ENCODE results near the gene MACROH2A1. TPM values are rescaled to one million over a fixed set of nuclear protein-coding genes. Genes with fewer than 3 reads are reported as not detected.

Gene MACROH2A1
- total and polyA plus RNA-seq, 2 of the 4 experiments (the other 2 are of a cell fraction) = 122 to 126 TPM

- TF ChIP-seq CHD1 (IDR thresholded peaks at IDR 0.05; ENCODE audit: low read depth, low read length) (no peak), USF2 (IDR thresholded peaks at IDR 0.05; ENCODE audit: low read depth, low read length) (no peak), ELK1 (IDR thresholded peaks at IDR 0.05; ENCODE audit: borderline replicate concordance, low read depth, low read length) (no peak), SMC3 (IDR thresholded peaks at IDR 0.05; ENCODE audit: low read depth, low read length) (no peak), MAZ (IDR thresholded peaks at IDR 0.05; ENCODE audit: borderline replicate concordance, low read depth, low read length) (no peak)
- Histone ChIP-seq H4K91ac (ENCODE audit: insufficient read depth, low read depth, low read length) (no peak overlapping the region), H2AFZ (replicated peaks; ENCODE audit: low read length, poor library complexity) (no peak overlapping the region), H3K18ac (ENCODE audit: low read depth, low read length) (no peak overlapping the region), H2AK5ac (ENCODE audit: low read depth, low read length) (peak overlapping the region; percentile 69; the same call in 1 of the 2 replicates), H3K4me2 (ENCODE audit: low read depth, low read length) (no peak overlapping the region), H3K4me1 (ENCODE audit: control insufficient read depth, insufficient read depth, low read length) (no peaks in the 10 kb centered on the region; the same call in 1 of the 2 replicates), H4K5ac (ENCODE audit: low read depth, low read length) (no peak overlapping the region), H3K4me3 (ENCODE audit: insufficient read depth, low read depth, low read length) (no peak overlapping the region), H3K14ac (replicated peaks; ENCODE audit: low read depth, low read length) (no peak overlapping the region), H3K9ac (ENCODE audit: low read depth, low read length) (no peak overlapping the region), H3K56ac (ENCODE audit: extremely low read depth, insufficient read depth, low read length) (no peak overlapping the region), H4K8ac (ENCODE audit: low read depth in 2 of 2, low read length in 2 of 2) (no peak overlapping the region), H3K27me3 (ENCODE audit: control insufficient read depth, insufficient read depth, low read length) (no peaks in the 10 kb centered on the region), H3K79me1 (ENCODE audit: low read depth in 1 of 2, low read length in 2 of 2) (no peaks in the 10 kb centered on the region), H3K9me3 (ENCODE audit: control insufficient read depth, insufficient read depth, low read length) (no peaks in the 10 kb centered on the region), H4K20me1 (ENCODE audit: insufficient read depth, low read length) (no peaks in the 10 kb centered on the region), H3K23ac (ENCODE audit: low read depth, low read length) (no peak overlapping the region), H2BK20ac (ENCODE audit: low read depth, low read length) (no peak overlapping the region), H3K9me1 (ENCODE audit: insufficient read depth, low read length) (peaks cover 7% of the 10 kb centered on the region; the same call in 1 of the 2 replicates), H2BK120ac (ENCODE audit: low read depth, low read length) (no peak overlapping the region), H2AK9ac (replicated peaks; ENCODE audit: low read depth, low read length, poor library complexity) (no peak overlapping the region), H3K4ac (ENCODE audit: low read depth, low read length) (0 out of 2 replicates have a peak overlapping the region, but pooled peaks have one; percentile 0), H2BK15ac (ENCODE audit: low read depth, low read length) (0 out of 3 replicates have a peak overlapping the region, but pooled peaks have one; percentile 26), H3K36me3 (ENCODE audit: control insufficient read depth, insufficient read depth, low read length) (no peaks in the 10 kb centered on the region), H2BK5ac (ENCODE audit: low read depth, low read length, poor library complexity, severe bottlenecking) (no peak overlapping the region), H3K27ac (ENCODE audit: insufficient read depth, low read length) (no peak overlapping the region)
- dilution Hi-C loops (cut with HindIII; ENCODE audit: low sequenced_read_pairs, unreplicated experiment) (no loop called here), in situ Hi-C loops (cut with MboI; ENCODE audit: low sequenced_read_pairs) (no loop called here), intact Hi-C loops (cut with micrococcal nuclease) (no loop called here)
- POLR2A ChIA-PET (ENCODE audit: unreplicated experiment) = no interaction called here
- CTCF ChIA-PET = no interaction called here
- DNase-seq (no peak), ATAC-seq (ENCODE audit: low read depth) (no peak)
- no TSS peak for BruUV-seq (replicated peaks)
- WGBS, 2 experiments (ENCODE audit: extremely low coverage in 2 of 2, insufficient read length in 1 of 2) = 70% methylated on average over 4 of the region's 4 CpGs; no CpG with 5 or more reads in 1 of the 2 experiments
These were observed 81.7 kb downstream of the MACROH2A1 start for GRCh38 chr5:135317286-135317685.

Data from IMR-90 (cell line).